ENCODE measurements around the gene ACOXL.

ACOXL gene

GRCh38 chr2:110878150-110878549 lies 145.8 kb downstream of the ACOXL start:
- Histone ChIP-seq H3K9me3 (ENCODE audit: control insufficient read depth, insufficient read depth, low read length) (peaks cover 7% of the 10 kb centered on the region; the same call in 1 of the 2 replicates), H3K9me2 (replicated peaks; ENCODE audit: control insufficient read depth, low read length) (no peaks in the 10 kb centered on the region), H3K27ac (ENCODE audit: low read depth, low read length) (no peak overlapping the region), H3K27me3 (ENCODE audit: control insufficient read depth, low read length) (peaks cover 7% of the 10 kb centered on the region), H3K79me2 (ENCODE audit: control insufficient read depth, low read length) (no peaks in the 10 kb centered on the region), H4K20me1 (ENCODE audit: control insufficient read depth, insufficient read depth, low read depth, low read length) (no peaks in the 10 kb centered on the region), H3K36me3 (ENCODE audit: control insufficient read depth, low read length) (no peaks in the 10 kb centered on the region), H3K4me2 (ENCODE audit: low read length) (no peak overlapping the region), H3K4me3 (ENCODE audit: low read length) (no peak overlapping the region), H3F3A (ENCODE audit: control insufficient read depth, insufficient read depth) (no peaks in the 10 kb centered on the region), H3K4me1 (ENCODE audit: control insufficient read depth, low read length) (peaks cover 24% of the 10 kb centered on the region)
- no peak for TF ChIP-seq EZH2phosphoT487 (IDR thresholded peaks at IDR 0.05; ENCODE audit: borderline replicate concordance, low read length)
- no peak for TF ChIP-seq CTCF (IDR thresholded peaks at IDR 0.05; ENCODE audit: low read depth, low read length, poor library complexity, severe bottlenecking)

GRCh38 chr2:110881908-110882307 lies 149.5 kb downstream of the ACOXL start:
- Histone ChIP-seq H3K79me2 (ENCODE audit: control insufficient read depth, low read length) (no peaks in the 10 kb centered on the region), H3K4me3 (ENCODE audit: low read length) (no peak overlapping the region), H3K9me3 (ENCODE audit: control insufficient read depth, insufficient read depth, low read length) (peaks cover 7% of the 10 kb centered on the region; the same call in 1 of the 2 replicates), H3F3A (ENCODE audit: control insufficient read depth, insufficient read depth) (no peaks in the 10 kb centered on the region), H3K27ac (ENCODE audit: low read depth, low read length) (no peak overlapping the region), H4K20me1 (ENCODE audit: control insufficient read depth, insufficient read depth, low read depth, low read length) (no peaks in the 10 kb centered on the region), H3K9me2 (replicated peaks; ENCODE audit: control insufficient read depth, low read length) (no peaks in the 10 kb centered on the region), H3K36me3 (ENCODE audit: control insufficient read depth, low read length) (no peaks in the 10 kb centered on the region), H3K4me2 (ENCODE audit: low read length) (no peak overlapping the region), H3K4me1 (ENCODE audit: control insufficient read depth, low read length) (peaks cover 3% of the 10 kb centered on the region; the same call in 1 of the 2 replicates), H3K27me3 (ENCODE audit: control insufficient read depth, low read length) (peaks cover 7% of the 10 kb centered on the region)
- no peak for TF ChIP-seq EZH2phosphoT487 (IDR thresholded peaks at IDR 0.05; ENCODE audit: borderline replicate concordance, low read length)
- TF ChIP-seq CTCF (IDR thresholded peaks at IDR 0.05; ENCODE audit: low read depth, low read length, poor library complexity, severe bottlenecking) = no peak

GRCh38 chr2:110883406-110883805 lies 151.0 kb downstream of the ACOXL start:
- Histone ChIP-seq H3K9me3 (ENCODE audit: control insufficient read depth, insufficient read depth, low read length) (no peaks in the 10 kb centered on the region), H3K4me3 (ENCODE audit: low read length) (no peak overlapping the region), H3K4me1 (ENCODE audit: control insufficient read depth, low read length) (no peaks in the 10 kb centered on the region), H3K9me2 (replicated peaks; ENCODE audit: control insufficient read depth, low read length) (no peaks in the 10 kb centered on the region), H3K79me2 (ENCODE audit: control insufficient read depth, low read length) (no peaks in the 10 kb centered on the region), H3K27ac (ENCODE audit: low read depth, low read length) (no peak overlapping the region), H3K27me3 (ENCODE audit: control insufficient read depth, low read length) (peaks cover 3% of the 10 kb centered on the region; the same call in 1 of the 2 replicates), H3K36me3 (ENCODE audit: control insufficient read depth, low read length) (no peaks in the 10 kb centered on the region), H4K20me1 (ENCODE audit: control insufficient read depth, insufficient read depth, low read depth, low read length) (no peaks in the 10 kb centered on the region), H3F3A (ENCODE audit: control insufficient read depth, insufficient read depth) (no peaks in the 10 kb centered on the region), H3K4me2 (ENCODE audit: low read length) (no peak overlapping the region)
- no peak for TF ChIP-seq CTCF (IDR thresholded peaks at IDR 0.05; ENCODE audit: low read depth, low read length, poor library complexity, severe bottlenecking)
- TF ChIP-seq EZH2phosphoT487 (IDR thresholded peaks at IDR 0.05; ENCODE audit: borderline replicate concordance, low read length) = no peak
